Measurements from ENCODE around the gene DFFA. TPM values are rescaled to one million over a fixed set of nuclear protein-coding genes. Genes with fewer than 3 reads are reported as not detected.
"Not testable (repeated sequence)": the region's sequence is repeated elsewhere in the genome, so short reads cannot be mapped to it uniquely, and the experiment has no call there.

The DFFA gene
- total RNA-seq, 2 donors from 2014 or later, result 19.2 to 38.0 TPM

DNA sequence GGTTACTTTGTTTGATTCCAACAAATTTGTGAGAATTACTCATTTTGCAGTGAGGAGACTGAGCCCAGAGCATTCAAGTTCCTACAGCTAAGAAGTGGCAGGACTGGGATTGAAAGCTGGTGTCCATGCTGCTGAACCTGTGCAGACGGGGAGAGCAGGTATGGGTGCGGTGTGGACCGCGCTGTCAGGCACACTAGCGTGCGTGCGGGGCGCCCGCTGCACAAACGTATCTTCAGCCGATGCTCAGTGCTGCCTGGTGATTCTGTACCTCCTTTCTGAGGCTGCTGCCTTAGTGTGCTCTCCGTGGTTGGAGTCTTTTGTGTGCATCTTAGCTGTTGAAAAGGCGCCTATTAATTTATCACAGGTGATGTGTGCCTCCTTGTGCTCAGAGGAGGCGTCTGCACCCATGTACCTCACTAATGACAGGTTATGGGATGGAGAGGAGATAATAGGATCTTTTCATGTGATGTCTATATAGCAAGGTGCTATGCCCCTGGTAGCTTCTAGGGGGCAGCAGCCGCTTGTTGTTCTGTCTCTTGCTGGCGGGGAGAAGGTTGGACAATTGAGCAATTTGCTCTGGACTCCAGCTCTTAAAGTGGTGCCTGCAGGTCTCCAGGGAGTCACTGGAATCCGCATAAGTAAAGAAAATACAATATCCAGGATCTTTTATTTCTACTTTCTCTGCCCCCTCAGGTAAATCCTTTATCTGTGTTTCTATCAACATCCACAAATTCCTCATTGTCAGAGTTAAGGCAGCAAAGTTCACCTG, 35.0 kb upstream of the DFFA start:
- H3K4me1 ChIP-seq, result peaks cover 13% of the 10 kb centered on the region
- H3K4me3 ChIP-seq, result no peak overlapping the region
- DNase-seq, result peak; percentile 57
- intact Hi-C loops (cut with DNase I), result loop anchor here (5.0 to 10.0 kb wide), 2 partner anchors 188 to 360 kb away; no protein-coding TSS in a partner anchor
- no peaks in the 10 kb centered on the region for H3K9me3 ChIP-seq
- H3K36me3 ChIP-seq, result no peaks in the 10 kb centered on the region
- TF ChIP-seq, protein P1, sequence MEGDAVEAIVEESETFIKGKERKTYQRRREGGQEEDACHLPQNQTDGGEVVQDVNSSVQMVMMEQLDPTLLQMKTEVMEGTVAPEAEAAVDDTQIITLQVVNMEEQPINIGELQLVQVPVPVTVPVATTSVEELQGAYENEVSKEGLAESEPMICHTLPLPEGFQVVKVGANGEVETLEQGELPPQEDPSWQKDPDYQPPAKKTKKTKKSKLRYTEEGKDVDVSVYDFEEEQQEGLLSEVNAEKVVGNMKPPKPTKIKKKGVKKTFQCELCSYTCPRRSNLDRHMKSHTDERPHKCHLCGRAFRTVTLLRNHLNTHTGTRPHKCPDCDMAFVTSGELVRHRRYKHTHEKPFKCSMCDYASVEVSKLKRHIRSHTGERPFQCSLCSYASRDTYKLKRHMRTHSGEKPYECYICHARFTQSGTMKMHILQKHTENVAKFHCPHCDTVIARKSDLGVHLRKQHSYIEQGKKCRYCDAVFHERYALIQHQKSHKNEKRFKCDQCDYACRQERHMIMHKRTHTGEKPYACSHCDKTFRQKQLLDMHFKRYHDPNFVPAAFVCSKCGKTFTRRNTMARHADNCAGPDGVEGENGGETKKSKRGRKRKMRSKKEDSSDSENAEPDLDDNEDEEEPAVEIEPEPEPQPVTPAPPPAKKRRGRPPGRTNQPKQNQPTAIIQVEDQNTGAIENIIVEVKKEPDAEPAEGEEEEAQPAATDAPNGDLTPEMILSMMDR (IDR thresholded peaks at IDR 0.05), result peak; percentile 88
- H3K27me3 ChIP-seq, result no peaks in the 10 kb centered on the region
- H3K9ac ChIP-seq (ENCODE audit: low read depth in 2 of 2, low read length in 2 of 2), result no peak overlapping the region
- no peak overlapping the region for H3K27ac ChIP-seq

DNA sequence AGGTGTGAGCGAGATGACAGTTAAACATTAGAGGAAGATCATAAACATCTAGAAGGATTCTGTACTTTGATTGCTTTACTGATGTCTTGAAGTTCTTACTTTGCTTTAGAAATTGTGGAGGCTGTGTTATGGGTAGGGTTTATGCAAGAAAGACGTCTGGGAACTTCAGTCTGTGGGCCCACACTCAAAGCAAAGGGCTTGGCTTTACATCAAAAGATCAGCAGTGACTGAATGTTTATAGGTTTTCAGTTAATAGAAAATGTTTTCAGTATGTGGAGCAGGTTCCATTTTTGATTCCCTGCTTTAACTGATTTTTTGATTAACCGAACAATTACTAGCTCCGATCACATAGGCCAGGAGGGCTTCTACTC, 34.3 kb upstream of the DFFA start:
- intact Hi-C loops (cut with DNase I), result loop anchor here (5.0 to 10.0 kb wide), 2 partner anchors 188 to 361 kb away; no protein-coding TSS in a partner anchor
- peaks cover 13% of the 10 kb centered on the region for H3K4me1 ChIP-seq
- H3K27ac ChIP-seq, result no peak overlapping the region
- no peak overlapping the region for H3K4me3 ChIP-seq
- DNase-seq, result no peak
- H3K9me3 ChIP-seq, result no peaks in the 10 kb centered on the region
- no peaks in the 10 kb centered on the region for H3K27me3 ChIP-seq
- no peak overlapping the region for H3K9ac ChIP-seq (ENCODE audit: low read depth in 2 of 2, low read length in 2 of 2)
- TF ChIP-seq, protein P1 (IDR thresholded peaks at IDR 0.05), result no peak
- H3K36me3 ChIP-seq, result no peaks in the 10 kb centered on the region

DNA sequence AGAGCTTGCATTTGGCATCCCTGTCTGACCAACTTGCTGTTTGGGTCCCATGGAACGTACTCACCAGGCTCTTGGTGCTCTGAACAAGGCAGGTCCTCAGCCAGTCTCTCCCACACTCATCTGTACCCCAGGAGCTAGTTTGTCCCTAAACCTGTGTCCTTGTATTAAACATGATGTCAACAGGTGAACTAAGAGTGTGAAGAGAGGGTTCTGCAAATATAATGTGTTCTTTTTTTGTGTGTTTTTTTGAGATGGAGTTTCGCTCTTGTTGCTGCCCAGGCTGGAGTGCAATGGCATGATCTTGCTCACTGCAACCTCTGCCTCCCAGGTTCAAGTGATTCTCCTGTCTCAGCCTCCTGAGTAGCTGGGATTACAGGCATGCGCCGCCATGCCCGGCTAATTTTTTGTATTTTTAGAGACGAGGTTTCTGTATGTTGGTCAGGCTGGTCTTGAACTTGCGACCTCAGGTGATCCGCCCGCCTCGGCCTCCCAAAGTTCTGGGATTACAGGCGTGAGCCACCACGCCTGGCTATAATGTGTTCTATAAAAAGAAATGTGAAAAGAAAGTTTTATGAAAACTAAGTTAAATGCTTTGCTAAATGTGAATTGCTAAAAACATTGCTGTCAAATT, 33.8 kb upstream of the DFFA start:
- H3K4me1 ChIP-seq, result peaks cover 13% of the 10 kb centered on the region
- H3K9me3 ChIP-seq; DNase-seq; H3K27ac ChIP-seq; H3K4me3 ChIP-seq; H3K9ac ChIP-seq (ENCODE audit: low read depth in 2 of 2, low read length in 2 of 2); H3K36me3 ChIP-seq; H3K27me3 ChIP-seq: not testable (repeated sequence)
- intact Hi-C loops (cut with DNase I), result loop anchor here (5.0 to 10.0 kb wide), 2 partner anchors 189 to 361 kb away; no protein-coding TSS in a partner anchor

DNA sequence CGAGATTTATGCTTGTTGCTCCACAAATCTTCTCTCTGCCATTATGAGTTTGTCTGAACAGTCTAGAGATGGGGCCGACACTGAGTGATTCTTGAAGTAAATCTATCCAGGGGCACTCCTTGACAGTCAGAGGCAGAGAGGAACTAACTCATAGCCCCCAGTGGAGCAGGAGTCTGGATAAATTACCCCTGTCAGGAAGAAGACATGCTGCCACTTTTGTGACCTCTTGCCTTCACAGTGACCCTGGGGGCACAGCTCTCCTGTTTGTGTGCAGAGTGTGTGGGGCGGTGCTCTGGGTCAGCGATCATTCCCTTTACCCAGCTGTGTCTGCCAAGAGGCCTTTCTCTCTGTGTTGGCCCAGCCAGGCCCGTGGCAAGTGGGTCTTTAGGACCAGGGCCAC, 31.9 kb upstream of the DFFA start:
- intact Hi-C loops (cut with DNase I), result loop anchor here (10.0 kb wide), 1 partner anchor 191 kb away; no protein-coding TSS in a partner anchor
- Histone ChIP-seq H3K9me3 (no peaks in the 10 kb centered on the region), H3K4me3 (no peak overlapping the region), H3K9ac (ENCODE audit: low read depth in 2 of 2, low read length in 2 of 2) (no peak overlapping the region), H3K4me1 (no peaks in the 10 kb centered on the region), H3K27ac (no peak overlapping the region), H3K36me3 (no peaks in the 10 kb centered on the region), H3K27me3 (no peaks in the 10 kb centered on the region)
- TF ChIP-seq, protein P1 (IDR thresholded peaks at IDR 0.05), result no peak
- no peak for DNase-seq

DNA sequence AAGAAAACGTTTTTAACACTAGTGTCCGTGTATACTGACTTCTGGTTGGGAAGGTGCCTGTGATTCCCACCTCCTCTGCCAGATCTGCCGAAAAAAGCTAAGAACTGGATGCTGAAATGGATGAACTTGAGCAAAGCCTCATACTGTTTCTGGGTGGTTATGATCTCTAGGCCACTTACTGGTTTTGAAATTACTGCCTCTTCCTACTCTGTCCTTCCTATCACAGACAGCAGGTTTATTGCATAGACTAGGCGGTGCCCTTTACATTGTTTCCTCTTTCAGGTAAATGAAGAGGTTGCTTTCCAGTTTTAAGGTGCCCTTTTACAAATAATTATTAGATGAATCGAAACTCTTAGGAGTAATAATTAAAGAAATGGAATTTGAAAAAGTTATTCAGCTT, 29.9 kb upstream of the DFFA start:
- no peaks in the 10 kb centered on the region for H3K27me3 ChIP-seq
- peak overlapping the region in 1 of 2 donors; percentile 31 for H3K9ac ChIP-seq (ENCODE audit: low read depth in 2 of 2, low read length in 2 of 2)
- TF ChIP-seq, protein P1 (IDR thresholded peaks at IDR 0.05), result no peak
- no peak for DNase-seq
- no peaks in the 10 kb centered on the region for H3K9me3 ChIP-seq
- peak overlapping the region; percentile 30 for H3K27ac ChIP-seq
- no peaks in the 10 kb centered on the region for H3K36me3 ChIP-seq
- intact Hi-C loops (cut with DNase I), result loop anchor here (10.0 kb wide), 1 partner anchor 193 kb away; no protein-coding TSS in a partner anchor
- H3K4me1 ChIP-seq, result no peaks in the 10 kb centered on the region
- no peak overlapping the region for H3K4me3 ChIP-seq

DNA sequence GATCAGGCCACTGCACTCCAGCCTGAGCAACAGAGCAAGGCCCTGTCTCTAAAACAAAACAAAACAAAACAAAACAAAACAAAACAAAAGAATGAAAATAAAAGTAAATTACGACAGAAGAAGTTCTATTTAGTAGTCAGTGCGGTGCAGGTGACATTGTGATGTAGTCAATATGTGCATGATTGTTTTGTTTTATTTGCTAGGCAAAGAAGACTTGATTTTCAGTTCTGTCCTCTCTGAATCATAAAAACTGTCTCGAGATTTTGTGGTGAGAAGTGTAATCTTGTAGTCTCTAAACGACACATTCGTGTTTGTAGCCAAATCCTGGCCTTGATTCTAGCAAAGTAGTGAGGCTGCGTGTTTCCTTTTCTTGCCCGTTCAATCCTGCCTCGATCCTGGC, 25.9 kb upstream of the DFFA start:
- no peak overlapping the region for H3K4me3 ChIP-seq
- no peak for DNase-seq
- no peaks in the 10 kb centered on the region for H3K27me3 ChIP-seq
- H3K9me3 ChIP-seq, result no peaks in the 10 kb centered on the region
- intact Hi-C loops (cut with DNase I), result no loop called here
- no peaks in the 10 kb centered on the region for H3K4me1 ChIP-seq
- no peak overlapping the region for H3K9ac ChIP-seq (ENCODE audit: low read depth in 2 of 2, low read length in 2 of 2)
- TF ChIP-seq, protein P1 (IDR thresholded peaks at IDR 0.05), result no peak
- H3K36me3 ChIP-seq, result no peaks in the 10 kb centered on the region
- H3K27ac ChIP-seq, result no peak overlapping the region
